ENCODE results near the gene ZNF775.

DNA sequence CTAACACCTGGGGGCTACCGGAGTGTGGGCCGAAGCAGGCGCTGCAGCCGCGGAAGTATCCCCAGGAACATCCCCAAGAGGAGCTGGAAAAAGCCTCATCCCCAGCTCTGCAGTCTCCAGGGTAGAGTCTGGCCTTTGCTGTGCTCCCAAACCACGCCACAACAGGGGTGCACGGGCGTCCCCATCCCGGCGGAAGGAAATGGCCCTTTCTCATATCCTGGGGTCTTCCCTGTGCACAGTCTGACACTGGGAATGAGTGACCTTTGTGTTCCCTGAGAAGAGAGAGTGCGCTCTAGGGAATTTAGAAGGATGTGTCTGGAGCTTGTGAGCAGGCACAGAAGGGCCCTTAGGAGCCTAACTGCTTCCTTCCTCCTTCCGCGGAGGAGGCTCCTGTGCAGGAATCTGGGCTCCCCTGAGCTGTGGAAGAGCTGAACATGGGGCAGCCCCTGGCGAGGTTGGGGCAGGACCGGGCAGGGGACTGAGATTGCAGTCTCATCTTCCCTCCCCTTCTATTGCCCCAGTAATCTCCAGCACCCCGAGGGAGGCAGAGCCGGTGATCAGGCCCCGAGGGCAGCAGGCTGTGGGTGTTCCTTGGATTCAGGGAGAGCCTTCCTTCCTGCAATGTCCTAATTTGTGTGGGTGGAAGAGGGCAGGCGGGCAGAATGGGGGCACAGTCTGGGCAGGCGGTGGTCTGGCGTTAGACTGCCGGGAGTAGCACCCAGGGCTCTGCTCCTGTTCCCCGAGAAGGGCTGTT, 9.2 kb upstream of the ZNF775 start:
- TF ChIP-seq CTCF (IDR thresholded peaks at IDR 0.05) (no peak), POLR2A (IDR thresholded peaks at IDR 0.05) (no peak)

Data from esophagus squamous epithelium (tissue), 4 donors.